Ishikawa (cell line): ENCODE results near the gene IL1RAPL1.

ENCODE experiments used
- CEBPB ChIP-seq: IDR thresholded peaks from 2 replicates; pipeline ENCODE4 v1.6.1; 2012
- CREB1 ChIP-seq: IDR thresholded peaks from 2 replicates; pipeline ENCODE4 v1.6.1; 2012; ENCODE audit warnings: low read depth
- EGR1 ChIP-seq: IDR thresholded peaks from 2 replicates; pipeline ENCODE4 v1.6.1; 2012
- EP300 ChIP-seq: IDR thresholded peaks from 2 replicates; pipeline ENCODE4 v1.6.1; 2012; ENCODE audit warnings: borderline replicate concordance
- FOXM1 ChIP-seq: IDR thresholded peaks from 2 replicates; pipeline ENCODE4 v1.6.1; 2012; ENCODE audit warnings: low read depth, borderline replicate concordance
- MAX ChIP-seq: IDR thresholded peaks from 2 replicates; pipeline ENCODE4 v1.6.1; 2012
- NFIC ChIP-seq: IDR thresholded peaks from 2 replicates; pipeline ENCODE4 v1.6.1; 2012
- RAD21 ChIP-seq: IDR thresholded peaks from 2 replicates; pipeline ENCODE4 v1.6.1; 2012; ENCODE audit warnings: low read depth
- REST ChIP-seq: IDR thresholded peaks from 2 replicates; pipeline ENCODE4 v1.6.1; 2012; ENCODE audit warnings: low read depth, mild to moderate bottlenecking
- TAF1 ChIP-seq: IDR thresholded peaks from 2 replicates; pipeline ENCODE4 v1.6.1; 2012; ENCODE audit warnings: low read depth, mild to moderate bottlenecking
- TCF12 ChIP-seq: IDR thresholded peaks from 2 replicates; pipeline ENCODE4 v1.6.1; 2012; ENCODE audit warnings: low read depth
- ZBTB7A ChIP-seq: IDR thresholded peaks from 2 replicates; pipeline ENCODE4 v1.6.1; 2012; ENCODE audit warnings: low read depth

- TF ChIP-seq EP300 (no peak), REST (no peak), CEBPB (no peak), RAD21 (no peak), MAX (no peak), NFIC (no peak), EGR1 (no peak), ZBTB7A (no peak), FOXM1 (no peak), TAF1 (no peak), TCF12 (no peak), CREB1 (no peak)
These were observed 394.7 kb downstream of the IL1RAPL1 start for GRCh38 chrX:28981952-28982351.
